B cell (primary cell): ENCODE data around the gene CHD8. TPM values are rescaled to one million over a fixed set of nuclear protein-coding genes. Genes with fewer than 3 reads are reported as not detected.
A peak's percentile ranks its signal among the peaks of the same experiment; 100 is the strongest.

Source experiments
- ATAC-seq: fragments of 200-7000 bp; cut with Tn5 transposase; one replicate; pipeline ENCODE4 v1.10.0; 2021; ENCODE audit warnings: low read depth, mild to moderate bottlenecking, moderate number of reproducible peaks, moderate library complexity
- CTCF ChIA-PET: fragments of 350-600 bp; sonication (Branson Sonifier 250); formaldehyde crosslinking; loops from one replicate; lab custom pipeline; 2021; ENCODE audit warnings: antibody characterized with exemption, inconsistent platforms; lab: Charles Lee
- POLR2A ChIA-PET: fragments of 350-600 bp; sonication (Branson Sonifier 250); formaldehyde crosslinking; loops from one replicate; lab custom pipeline; 2021; ENCODE audit warnings: antibody characterized with exemption; lab: Charles Lee
- DNase-seq: peaks from one replicate; pipeline ENCODE4 v3.0.0; 2013
- H2AFZ ChIP-seq: 2 replicates; pipeline ENCODE4 v1.6.1; 2012; ENCODE audit warnings: mild to moderate bottlenecking, low read depth, low read length; ENCODE audit not compliant: insufficient read depth, poor library complexity, severe bottlenecking
- H3K27ac ChIP-seq, 2 donors: 1 replicate in 1 of 2; 2 replicates in 1 of 2; pipeline ENCODE4 v1.5.1; 2012 to 2013; ENCODE audit warnings: low read length in 2 of 2, mild to moderate bottlenecking in 2 of 2, moderate library complexity in 1 of 2
- H3K27me3 ChIP-seq, 4 experiments: fragments of 200-600 bp in 1 of 4; sonication (generic) in 1 of 4; replicated peaks in 1 of 4; 1 replicate in 2 of 4; 2 replicates in 2 of 4; pipeline versions ENCODE4 v1.6.1 to v1.7.0; 2013 to 2016; ENCODE audit warnings: low read length in 3 of 4, mild to moderate bottlenecking in 2 of 4, mixed read lengths in 1 of 4, moderate library complexity in 1 of 4; ENCODE audit not compliant: insufficient read depth in 4 of 4, control insufficient read depth in 3 of 4; ENCODE audit errors: control extremely low read depth in 1 of 4
- H3K36me3 ChIP-seq, 2 experiments: replicated peaks in 1 of 2; 1 replicate in 1 of 2; 2 replicates in 1 of 2; pipeline versions ENCODE4 v1.6.1 to v1.7.1; 2013; ENCODE audit warnings: low read length in 1 of 2; ENCODE audit not compliant: insufficient read depth in 2 of 2, control insufficient read depth in 1 of 2; ENCODE audit errors: control extremely low read depth in 1 of 2, extremely low read depth in 1 of 2
- H3K4me1 ChIP-seq, 2 donors: fragments of 200-600 bp in 1 of 2; sonication (generic) in 1 of 2; 1 replicate in 1 of 2; 2 replicates in 1 of 2; pipeline versions ENCODE4 v1.5.1 to v1.6.1; 2013 to 2017; ENCODE audit warnings: low read length in 2 of 2; ENCODE audit not compliant: control insufficient read depth in 2 of 2, insufficient read depth in 2 of 2
- H3K4me2 ChIP-seq: replicated peaks from 2 replicates; pipeline ENCODE3; 2012; ENCODE audit warnings: mild to moderate bottlenecking, low read depth, low read length; ENCODE audit not compliant: poor library complexity, severe bottlenecking
- H3K4me3 ChIP-seq, 5 experiments: fragments of 200-600 bp in 1 of 5; sonication (generic) in 1 of 5; 1 replicate in 3 of 5; 2 replicates in 2 of 5; pipeline versions ENCODE4 v1.5.1 to v1.7.0; 2011 to 2016; ENCODE audit warnings: low read length in 4 of 5, mild to moderate bottlenecking in 4 of 5, low read depth in 2 of 5, control low read depth in 1 of 5, moderate library complexity in 1 of 5; ENCODE audit not compliant: insufficient read depth in 1 of 5; ENCODE audit errors: control extremely low read depth in 1 of 5, extremely low read depth in 1 of 5
- H3K79me2 ChIP-seq: fragments of 200-600 bp; sonication (generic); one replicate; pipeline ENCODE4 v1.6.0; 2016; ENCODE audit warnings: low read length; ENCODE audit not compliant: control insufficient read depth, insufficient read depth
- H3K9ac ChIP-seq: fragments of 200-600 bp; sonication (generic); 2 replicates; pipeline ENCODE4 v1.6.1; 2017; ENCODE audit warnings: mild to moderate bottlenecking, low read length, moderate library complexity
- H3K9me3 ChIP-seq, 3 donors: one replicate each; pipeline versions ENCODE4 v1.6.1 to v1.7.1; 2013; ENCODE audit warnings: low read length in 2 of 3; ENCODE audit not compliant: control insufficient read depth in 2 of 3, insufficient read depth in 1 of 3; ENCODE audit errors: control extremely low read depth in 1 of 3
- H4K20me1 ChIP-seq: 2 replicates; pipeline ENCODE4 v1.6.0; 2012; ENCODE audit warnings: mild to moderate bottlenecking, low read length; ENCODE audit not compliant: insufficient read depth, control insufficient read depth, poor library complexity, severe bottlenecking
- H3K27ac Mint-ChIP-seq: one replicate; pipeline ENCODE4 v1.8.0; 2021; ENCODE audit warnings: mixed read lengths
- H3K27me3 Mint-ChIP-seq: one replicate; pipeline ENCODE4 v1.8.0; 2021; ENCODE audit warnings: mixed read lengths
- H3K4me1 Mint-ChIP-seq: one replicate; pipeline ENCODE4 v1.8.0; 2021; ENCODE audit warnings: mixed read lengths
- H3K4me3 Mint-ChIP-seq: one replicate; pipeline ENCODE4 v1.8.0; 2021; ENCODE audit warnings: mixed read lengths
- H3K9me3 Mint-ChIP-seq: one replicate; pipeline ENCODE4 v1.8.0; 2022; ENCODE audit warnings: mixed read lengths; ENCODE audit not compliant: insufficient read depth
- CTCF ChIP-seq: fragments of 200-600 bp; IDR thresholded peaks from one replicate; pipeline ENCODE4 v1.8.0; 2022; ENCODE audit warnings: antibody characterized with exemption, mild to moderate bottlenecking
- EZH2 ChIP-seq: IDR thresholded peaks from 2 replicates; pipeline ENCODE4 v1.6.1; 2012; ENCODE audit warnings: borderline replicate concordance, low read depth, mild to moderate bottlenecking, moderate library complexity, low read length; ENCODE audit not compliant: insufficient read depth, poor library complexity, severe bottlenecking
- WGBS: methylation state at CpG from one replicate; pipeline ENCODE4 v1.1.5; 2013; ENCODE audit warnings: missing lambda C conversion rate; ENCODE audit not compliant: insufficient coverage; 5-methylcytosine and 5-hydroxymethylcytosine counted together
- intact Hi-C: fragments of 100-400 bp; cut with micrococcal nuclease; formaldehyde crosslinking; loops from one replicate; pipeline ENCODE4 v1.10.0; 2022
- polyA plus RNA-seq: library from polyadenylated mRNA; depleted of rRNA; stranded (reverse); fragments of >200 nt; gene quantifications from 2 replicates; pipeline ENCODE4 v1.2.3, GENCODE V29; 2012
- total RNA-seq, 2 donors: library from RNA; stranded (reverse); fragments of 120-200 nt in 1 of 2; gene quantifications; 1 replicate in 1 of 2; 2 replicates in 1 of 2; pipeline versions ENCODE4 v1.2.3 to v1.2.4, GENCODE V29; 2013 to 2022

Gene CHD8
- total and polyA plus RNA-seq, 2 donors (not counting 1 experiment from before 2014, with no cell fraction given) = 43.5 to 155 TPM

- ATAC-seq (no peak), DNase-seq (no peak)
- Histone ChIP-seq H3K79me2 (peaks cover 65% of the 10 kb centered on the region), H3K9me3 (no peaks in the 10 kb centered on the region), H2AFZ (no peak overlapping the region), H3K4me2 (peak overlapping the region; percentile 24), H4K20me1 (peaks cover 10% of the 10 kb centered on the region), H3K4me1 (peaks cover 12 to 18% of the 10 kb centered on the region in 2 donors), H3K4me3 (no peak overlapping the region), H3K27me3 (no peaks in the 10 kb centered on the region), H3K9ac (no peak overlapping the region), H3K36me3 (peaks cover 13 to 52% of the 10 kb centered on the region in 2 experiments), H3K27ac (peak overlapping the region in 1 of 2 donors; percentile 28)
- no peaks in the 10 kb centered on the region for H3K27me3 Mint-ChIP-seq
- H3K27ac Mint-ChIP-seq = no peak overlapping the region
- TF ChIP-seq EZH2 = no peak
- TF ChIP-seq CTCF = no peak
- CTCF ChIA-PET = interaction anchor here (1.0 kb wide), 1 partner anchor 56 kb away, joined by 3 read pairs; no protein-coding TSS in a partner anchor
- POLR2A ChIA-PET = no interaction called here
- no peak overlapping the region for H3K4me3 Mint-ChIP-seq
- no peaks in the 10 kb centered on the region for H3K9me3 Mint-ChIP-seq
- intact Hi-C loops = no loop called here
- H3K4me1 Mint-ChIP-seq = peaks cover 34% of the 10 kb centered on the region
These were observed 49.2 kb upstream of the CHD8 start for GRCh38 chr14:21505012-21505553.

- Histone ChIP-seq H3K27me3 (no peaks in the 10 kb centered on the region), H4K20me1 (peaks cover 10% of the 10 kb centered on the region), H3K4me2 (no peak overlapping the region), H3K4me3 (no peak overlapping the region), H3K79me2 (peaks cover 48% of the 10 kb centered on the region), H3K4me1 (peaks cover 4 to 9% of the 10 kb centered on the region in 2 donors), H3K9ac (no peak overlapping the region), H3K9me3 (no peaks in the 10 kb centered on the region), H3K27ac (no peak overlapping the region), H3K36me3 (peaks cover 17 to 65% of the 10 kb centered on the region in 2 experiments), H2AFZ (no peak overlapping the region)
- DNase-seq (no peak), ATAC-seq (no peak)
- Mint-ChIP-seq H3K27me3 (no peaks in the 10 kb centered on the region), H3K27ac (no peak overlapping the region), H3K9me3 (no peaks in the 10 kb centered on the region), H3K4me3 (no peak overlapping the region), H3K4me1 (peaks cover 20% of the 10 kb centered on the region)
- ChIA-PET POLR2A (interaction anchor here (1.0 kb wide), 1 partner anchor 23 kb away, joined by 3 read pairs; no protein-coding TSS in a partner anchor), CTCF (no interaction called here)
- intact Hi-C loops = no loop called here
- TF ChIP-seq EZH2 = no peak
- no peak for TF ChIP-seq CTCF
- WGBS = 98% methylated on average over 3 of the region's 4 CpGs
These were observed 47.5 kb upstream of the CHD8 start for GRCh38 chr14:21503376-21503775.
